Stimulated activated CD8-positive, alpha-beta memory T cell treated with anti-CD3 and anti-CD28 coated beads, Interleukin-7, amount 100 ng/mL, for 48 hours (primary cell): ENCODE measurements around the gene RPE65.
A peak's percentile ranks its signal among the peaks of the same experiment; 100 is the strongest.
"Not testable (repeated sequence)": the region's sequence is repeated elsewhere in the genome, so short reads cannot be mapped to it uniquely, and the experiment has no call there.

Experiments
- DNase-seq, 2 donors: peaks; one replicate each; pipeline ENCODE4 v3.0.0-alpha.2; 2020; ENCODE audit warnings: low read depth in 1 of 2; ENCODE audit errors: extremely low read depth in 1 of 2

RPE65 gene

GRCh38 chr1:68449901-68450300 lies at the start of gene RPE65:
TSS of gene RPE65 (minus strand) at chr1:68449954. CDS start at chr1:68449905, 49 bp downstream.
- no peak for DNase-seq

- DNase-seq, result no peak
Observed at GRCh38 chr1:68497358-68497698, 47.6 kb upstream of the RPE65 start.

- peak; percentile 57 to 74 for DNase-seq
Observed at GRCh38 chr1:68496680-68497357, 47.1 kb upstream of the RPE65 start, which contains the start of gene DEPDC1. TSS of gene DEPDC1 (minus strand) at chr1:68497082. CDS start at chr1:68496999, 83 bp downstream.

- no peak for DNase-seq
Observed at GRCh38 chr1:68495968-68496679, 46.4 kb upstream of the RPE65 start.

GRCh38 chr1:68495532-68495931 lies 45.8 kb upstream of the RPE65 start:
- DNase-seq, result no peak

- no peak for DNase-seq
Observed at GRCh38 chr1:68493193-68493592, 43.4 kb upstream of the RPE65 start.

- not testable (repeated sequence) for DNase-seq
Observed at GRCh38 chr1:68492255-68492654, 42.5 kb upstream of the RPE65 start.

- no peak for DNase-seq
Observed at GRCh38 chr1:68490046-68490651, 40.4 kb upstream of the RPE65 start.

- DNase-seq, result no peak
Observed at GRCh38 chr1:68485431-68486022, 35.8 kb upstream of the RPE65 start.

GRCh38 chr1:68484618-68485017 lies 34.9 kb upstream of the RPE65 start:
- no peak for DNase-seq

- no peak for DNase-seq
Observed at GRCh38 chr1:68481041-68481440, 31.3 kb upstream of the RPE65 start.

GRCh38 chr1:68479501-68479900 lies 29.7 kb upstream of the RPE65 start:
- DNase-seq, result no peak

GRCh38 chr1:68478662-68479061 lies 28.9 kb upstream of the RPE65 start:
- DNase-seq, result no peak

GRCh38 chr1:68476626-68477025 lies 26.9 kb upstream of the RPE65 start:
- not testable (repeated sequence) for DNase-seq

GRCh38 chr1:68473060-68473459 lies 23.3 kb upstream of the RPE65 start:
- no peak for DNase-seq

GRCh38 chr1:68470388-68470970 lies 20.7 kb upstream of the RPE65 start:
- no peak for DNase-seq

- DNase-seq, result no peak
Observed at GRCh38 chr1:68464891-68465290, 15.1 kb upstream of the RPE65 start.

- no peak for DNase-seq
Observed at GRCh38 chr1:68460935-68461334, 11.2 kb upstream of the RPE65 start.

- no peak for DNase-seq
Observed at GRCh38 chr1:68459796-68460195, 10.0 kb upstream of the RPE65 start.

GRCh38 chr1:68459091-68459490 lies 9.3 kb upstream of the RPE65 start:
- DNase-seq, result no peak

GRCh38 chr1:68456202-68456601 lies 6.4 kb upstream of the RPE65 start:
- no peak for DNase-seq
